ENCODE results near the gene RAPGEF3. TPM values are rescaled to one million over a fixed set of nuclear protein-coding genes. Genes with fewer than 3 reads are reported as not detected.

Gene RAPGEF3
- total and polyA plus RNA-seq, 2 of the 8 experiments (the other 6 are each of a cell fraction or from before 2014, with no cell fraction given), result 5.0 to 9.4 TPM

DNA sequence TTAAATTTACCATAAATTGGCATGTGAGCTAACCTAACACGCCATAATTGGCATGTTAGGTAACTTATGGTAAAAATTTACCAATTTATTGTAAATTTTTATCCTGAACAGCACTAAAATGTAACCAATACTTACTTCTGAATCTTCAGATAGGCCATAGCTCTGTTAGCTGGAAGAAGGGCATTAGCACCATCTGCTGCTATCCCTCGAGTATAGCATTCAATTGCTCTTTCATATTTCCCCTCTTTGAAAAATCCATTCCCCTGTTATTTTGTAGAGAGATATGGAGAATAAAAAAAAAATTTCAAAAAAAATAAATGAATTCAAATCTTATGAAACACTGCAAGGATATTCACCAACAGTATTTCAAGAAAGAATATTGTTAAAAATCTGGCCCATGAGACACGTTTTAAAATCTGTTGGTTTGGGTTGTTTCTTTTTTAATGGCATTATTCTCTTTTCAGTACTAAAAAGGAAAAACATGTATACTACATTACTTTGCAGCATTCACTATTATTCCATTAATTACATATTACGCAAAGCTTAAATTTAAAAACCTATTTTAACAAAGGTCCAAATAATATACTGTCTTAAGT lies 71.9 kb downstream of the RAPGEF3 start:
- Histone ChIP-seq H3K4ac (replicated peaks; ENCODE audit: insufficient read length, low read depth, low read length) (no peak overlapping the region), H4K5ac (ENCODE audit: insufficient read length, low read depth, low read length) (no peak overlapping the region), H3K56ac (replicated peaks; ENCODE audit: insufficient read length, low read depth, low read length) (no peak overlapping the region), H2AFZ (ENCODE audit: low read length) (no peak overlapping the region), H4K91ac (replicated peaks; ENCODE audit: insufficient read length, low read length) (no peak overlapping the region), H3K4me1 (replicated peaks in 1 of 4; ENCODE audit: control insufficient read depth in 3 of 4, insufficient read depth in 4 of 4, low read length in 3 of 4) (no peaks in the 10 kb centered on the region), H3K9me3 (ENCODE audit: insufficient read depth in 2 of 2, low read depth in 1 of 2, low read length in 1 of 2) (no peaks in the 10 kb centered on the region), H3K27me3 (replicated peaks in 1 of 4; ENCODE audit: control insufficient read depth in 3 of 4, extremely low read depth in 1 of 4, insufficient read depth in 3 of 4, low read length in 3 of 4) (no peaks in the 10 kb centered on the region), H3K4me2 (ENCODE audit: insufficient read depth in 1 of 2, low read depth in 2 of 2, low read length in 2 of 2) (no peak overlapping the region), H2BK12ac (ENCODE audit: low read depth, low read length) (no peak overlapping the region), H3K27ac (ENCODE audit: low read depth, low read length) (no peak overlapping the region), H2BK5ac (ENCODE audit: low read depth, low read length) (no peak overlapping the region), H3K79me2 (ENCODE audit: control insufficient read depth in 1 of 2, insufficient read depth in 2 of 2, low read length in 2 of 2) (no peaks in the 10 kb centered on the region), H2BK120ac (replicated peaks; ENCODE audit: low read depth, low read length) (no peak overlapping the region), H2BK20ac (ENCODE audit: low read length) (no peak overlapping the region), H3K23ac (ENCODE audit: insufficient read length) (no peak overlapping the region), H4K20me1 (replicated peaks in 1 of 2; ENCODE audit: control insufficient read depth in 1 of 2, insufficient read depth in 2 of 2, low read length in 2 of 2) (no peaks in the 10 kb centered on the region), H3K23me2 (ENCODE audit: low read depth, low read length) (no peaks in the 10 kb centered on the region), H3K14ac (ENCODE audit: insufficient read length) (no peak overlapping the region), H3K79me1 (ENCODE audit: low read depth, low read length) (no peaks in the 10 kb centered on the region), H3K36me3 (ENCODE audit: control insufficient read depth in 2 of 4, insufficient read depth in 4 of 4, low read length in 3 of 4) (peaks cover 0 to 15% (median 0%) of the 10 kb centered on the region in 4 experiments; a peak in 5 of 8 replicates), H3K18ac (ENCODE audit: extremely low read depth, low read length) (no peak overlapping the region), H4K8ac (ENCODE audit: extremely low read depth, insufficient read depth, low read length) (no peak overlapping the region), H3K4me3 (ENCODE audit: extremely low read depth in 1 of 4, insufficient read depth in 2 of 4, low read depth in 3 of 4, low read length in 4 of 4) (no peak overlapping the region), H2AK5ac (ENCODE audit: low read depth, low read length) (no peak overlapping the region), H3K9ac (replicated peaks in 1 of 4; ENCODE audit: extremely low read depth in 1 of 4, low read depth in 3 of 4, low read length in 3 of 4) (no peak overlapping the region), H2BK15ac (ENCODE audit: low read length) (no peak overlapping the region)
- TF ChIP-seq CHD2 (IDR thresholded peaks at IDR 0.05; ENCODE audit: low read length), result no peak
- peak; percentile 77 to 83 for TF ChIP-seq RAD21 (IDR thresholded peaks at IDR 0.05 in 1 of 2, conservative IDR thresholded peaks at IDR 0.05 in 1 of 2; ENCODE audit: low read depth in 2 of 2, low read length in 2 of 2)
- TF ChIP-seq, protein P1, sequence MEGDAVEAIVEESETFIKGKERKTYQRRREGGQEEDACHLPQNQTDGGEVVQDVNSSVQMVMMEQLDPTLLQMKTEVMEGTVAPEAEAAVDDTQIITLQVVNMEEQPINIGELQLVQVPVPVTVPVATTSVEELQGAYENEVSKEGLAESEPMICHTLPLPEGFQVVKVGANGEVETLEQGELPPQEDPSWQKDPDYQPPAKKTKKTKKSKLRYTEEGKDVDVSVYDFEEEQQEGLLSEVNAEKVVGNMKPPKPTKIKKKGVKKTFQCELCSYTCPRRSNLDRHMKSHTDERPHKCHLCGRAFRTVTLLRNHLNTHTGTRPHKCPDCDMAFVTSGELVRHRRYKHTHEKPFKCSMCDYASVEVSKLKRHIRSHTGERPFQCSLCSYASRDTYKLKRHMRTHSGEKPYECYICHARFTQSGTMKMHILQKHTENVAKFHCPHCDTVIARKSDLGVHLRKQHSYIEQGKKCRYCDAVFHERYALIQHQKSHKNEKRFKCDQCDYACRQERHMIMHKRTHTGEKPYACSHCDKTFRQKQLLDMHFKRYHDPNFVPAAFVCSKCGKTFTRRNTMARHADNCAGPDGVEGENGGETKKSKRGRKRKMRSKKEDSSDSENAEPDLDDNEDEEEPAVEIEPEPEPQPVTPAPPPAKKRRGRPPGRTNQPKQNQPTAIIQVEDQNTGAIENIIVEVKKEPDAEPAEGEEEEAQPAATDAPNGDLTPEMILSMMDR (IDR thresholded peaks at IDR 0.05; ENCODE audit: control extremely low read depth in 1 of 3, insufficient read depth in 1 of 3, low read depth in 1 of 3, low read length in 3 of 3), result peak in 2 of 3 experiments; percentile 49 to 54; a peak in 3 of 4 replicates
- no peak for TF ChIP-seq CBX5 (IDR thresholded peaks at IDR 0.05; ENCODE audit: low read depth, low read length)
- 80 to 100% methylated on average over 1 to 4 of the region's 4 CpGs for WGBS, 2 experiments (ENCODE audit: extremely low coverage in 1 of 2, insufficient coverage in 1 of 2, insufficient read length in 1 of 2, insufficient replicate concordance in 2 of 2, low coverage in 1 of 2, low lambda C conversion rate in 2 of 2, missing lambda C conversion rate in 1 of 2)
- FAIRE-seq, result no peak
- ChIA-PET POLR2A (ENCODE audit: partially characterized antibody) (interaction anchor here (0.5 kb wide), 1 partner anchor 95 kb away, joined by 3 read pairs; no protein-coding TSS in a partner anchor), CTCF (ENCODE audit: partially characterized antibody) (interaction anchor here (0.6 to 4.8 kb wide), 14 partner anchors 12 to 1538 kb away, joined by 3 to 59 read pairs (median 4); partner anchors contain the start of gene ASB8)
- DNase-seq (ENCODE audit: low read depth in 1 of 2, low spot score in 2 of 2), result no peak

Data from H1 (cell line).